ENCODE measurements around the gene TUBGCP2.

The TUBGCP2 gene

GRCh38 chr10:133327651-133328357 is 19.1 kb upstream of the TUBGCP2 start:
- no peak for TF ChIP-seq POLR2AphosphoS5 (IDR thresholded peaks at IDR 0.05; ENCODE audit: low read depth, low read length)
- TF ChIP-seq FOXP2 (optimal IDR thresholded peaks at IDR 0.05; ENCODE audit: borderline replicate concordance, extremely low read depth, extremely low read length, insufficient read depth), result no peak
- TF ChIP-seq SIN3A (IDR thresholded peaks at IDR 0.05; ENCODE audit: borderline replicate concordance, insufficient read depth, low read length), result no peak
- TF ChIP-seq TAF1 (IDR thresholded peaks at IDR 0.05; ENCODE audit: borderline replicate concordance, insufficient read depth, low read length), result no peak
- no peak for TF ChIP-seq REST (IDR thresholded peaks at IDR 0.05; ENCODE audit: insufficient read depth in 1 of 2, low read depth in 2 of 2, low read length in 2 of 2)

GRCh38 chr10:133326745-133327650 is 18.3 kb upstream of the TUBGCP2 start:
- TF ChIP-seq SIN3A (IDR thresholded peaks at IDR 0.05; ENCODE audit: borderline replicate concordance, insufficient read depth, low read length), result no peak
- no peak for TF ChIP-seq REST (IDR thresholded peaks at IDR 0.05; ENCODE audit: insufficient read depth in 1 of 2, low read depth in 2 of 2, low read length in 2 of 2)
- TF ChIP-seq TAF1 (IDR thresholded peaks at IDR 0.05; ENCODE audit: borderline replicate concordance, insufficient read depth, low read length), result no peak
- no peak for TF ChIP-seq POLR2AphosphoS5 (IDR thresholded peaks at IDR 0.05; ENCODE audit: low read depth, low read length)
- TF ChIP-seq FOXP2 (optimal IDR thresholded peaks at IDR 0.05; ENCODE audit: borderline replicate concordance, extremely low read depth, extremely low read length, insufficient read depth), result no peak

GRCh38 chr10:133326223-133326551 is 17.5 kb upstream of the TUBGCP2 start:
- TF ChIP-seq FOXP2 (optimal IDR thresholded peaks at IDR 0.05; ENCODE audit: borderline replicate concordance, extremely low read depth, extremely low read length, insufficient read depth), result no peak
- no peak for TF ChIP-seq SIN3A (IDR thresholded peaks at IDR 0.05; ENCODE audit: borderline replicate concordance, insufficient read depth, low read length)
- no peak for TF ChIP-seq POLR2AphosphoS5 (IDR thresholded peaks at IDR 0.05; ENCODE audit: low read depth, low read length)
- no peak for TF ChIP-seq TAF1 (IDR thresholded peaks at IDR 0.05; ENCODE audit: borderline replicate concordance, insufficient read depth, low read length)
- TF ChIP-seq REST (IDR thresholded peaks at IDR 0.05; ENCODE audit: insufficient read depth in 1 of 2, low read depth in 2 of 2, low read length in 2 of 2), result no peak

GRCh38 chr10:133325440-133326222 is 17.0 kb upstream of the TUBGCP2 start:
- TF ChIP-seq REST (IDR thresholded peaks at IDR 0.05; ENCODE audit: insufficient read depth in 1 of 2, low read depth in 2 of 2, low read length in 2 of 2) (no peak), SIN3A (IDR thresholded peaks at IDR 0.05; ENCODE audit: borderline replicate concordance, insufficient read depth, low read length) (no peak), FOXP2 (optimal IDR thresholded peaks at IDR 0.05; ENCODE audit: borderline replicate concordance, extremely low read depth, extremely low read length, insufficient read depth) (no peak), POLR2AphosphoS5 (IDR thresholded peaks at IDR 0.05; ENCODE audit: low read depth, low read length) (no peak), TAF1 (IDR thresholded peaks at IDR 0.05; ENCODE audit: borderline replicate concordance, insufficient read depth, low read length) (no peak)
